GM19025 (cell line): Measurements from ENCODE around the gene MPO.

ENCODE experiments used
- ATAC-seq: cut with Tn5 transposase; IDR thresholded peaks from one replicate; pipeline ENCODE4 v1.9.1; 2021; ENCODE audit warnings: mild to moderate bottlenecking, low read depth, moderate library complexity; ENCODE audit not compliant: unreplicated experiment

The MPO gene

GRCh38 chr17:58267347-58268324, 13.1 kb downstream of the MPO start:
- no peak for ATAC-seq

DNA sequence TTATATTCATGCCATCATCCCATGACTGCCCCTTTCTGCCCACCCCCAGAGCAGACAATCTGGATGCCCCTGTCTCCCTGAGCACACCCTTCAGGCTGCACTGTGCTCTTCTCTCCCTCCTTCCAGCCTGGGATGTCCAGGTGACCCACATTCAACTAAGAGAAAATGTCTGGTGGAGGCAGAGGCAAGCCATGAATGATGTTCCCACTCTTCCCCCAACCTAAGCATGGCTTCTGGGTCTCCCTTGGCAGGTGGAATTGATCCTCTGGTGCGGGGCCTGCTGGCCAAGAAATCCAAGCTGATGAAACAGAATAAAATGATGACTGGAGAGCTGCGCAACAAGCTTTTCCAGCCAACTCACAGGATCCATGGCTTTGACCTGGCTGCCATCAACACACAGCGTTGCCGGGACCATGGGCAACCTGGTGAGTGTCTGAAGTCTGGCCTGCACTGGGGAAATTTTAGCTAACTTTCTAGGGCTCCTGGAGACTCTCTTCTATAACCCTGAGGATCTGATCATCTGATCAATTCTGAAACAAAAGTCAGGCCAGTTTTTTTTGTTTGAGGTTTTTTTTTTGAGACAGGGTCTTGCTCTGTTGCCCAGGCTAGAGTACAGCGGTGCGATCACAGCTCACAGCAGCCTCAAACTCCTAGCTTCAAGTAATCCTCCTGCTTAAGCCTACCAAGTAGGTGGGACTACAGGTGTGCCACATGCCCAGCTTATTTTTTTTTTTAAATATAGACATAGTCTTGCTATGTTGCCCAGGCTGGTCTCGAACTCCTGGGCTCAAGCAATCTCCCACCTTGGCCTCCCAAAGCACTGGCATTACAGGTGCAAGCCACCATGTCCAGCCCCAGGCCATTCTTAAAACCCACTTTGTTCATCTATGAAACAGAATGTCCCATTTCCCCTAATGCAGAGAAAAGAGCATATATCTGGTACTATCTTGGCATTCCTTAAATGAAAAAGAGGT, 14.5 kb downstream of the MPO start:
- no peak for ATAC-seq

DNA sequence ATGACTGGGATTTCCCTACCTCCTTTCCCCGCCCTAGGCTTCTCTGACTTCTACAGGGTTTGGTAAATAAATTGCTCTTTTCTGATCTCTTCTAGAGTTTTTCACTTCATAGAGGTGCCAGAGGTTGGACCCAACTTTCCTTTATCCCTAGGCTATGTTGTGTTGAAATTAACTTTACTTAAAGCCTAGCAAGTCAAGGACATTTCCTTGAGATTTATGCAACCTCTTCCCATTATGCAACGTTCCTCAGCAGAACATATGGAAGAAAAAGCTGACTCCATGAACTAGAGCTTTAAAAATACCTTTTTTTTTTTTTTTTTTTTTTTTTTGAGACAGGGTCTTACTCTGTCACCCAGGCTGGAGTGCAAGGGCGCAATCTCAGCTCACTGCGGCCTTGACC, 15.5 kb downstream of the MPO start:
- no peak for ATAC-seq

DNA sequence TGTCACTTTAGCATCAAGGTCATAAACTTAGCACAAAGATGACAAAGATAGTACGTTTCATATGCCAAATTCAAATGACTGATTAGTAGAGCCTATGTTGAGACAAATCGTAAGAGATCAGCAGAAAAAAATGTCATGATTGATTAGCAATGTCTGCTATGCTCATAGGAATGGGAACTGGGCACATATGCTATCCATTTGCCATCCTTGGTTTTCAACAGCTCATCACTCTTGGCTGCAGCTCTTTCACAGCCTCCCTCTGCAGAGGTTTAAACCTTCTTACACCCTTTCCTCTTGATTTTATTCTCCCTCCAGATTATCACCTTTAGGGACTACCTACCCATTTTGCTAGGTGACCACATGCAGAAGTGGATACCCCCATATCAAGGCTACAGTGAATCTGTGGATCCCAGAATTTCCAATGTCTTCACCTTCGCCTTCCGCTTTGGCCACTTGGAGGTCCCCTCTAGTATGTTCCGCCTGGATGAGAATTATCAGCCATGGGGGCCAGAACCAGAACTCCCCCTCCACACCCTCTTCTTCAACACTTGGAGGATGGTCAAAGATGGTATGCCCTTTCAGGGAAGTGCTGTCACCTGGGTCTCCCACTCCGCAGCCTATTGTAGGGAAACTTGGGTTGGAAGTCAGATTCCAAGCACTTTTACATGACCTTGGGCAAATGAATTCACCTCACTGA, 16.2 kb downstream of the MPO start:
- ATAC-seq, result no peak

GRCh38 chr17:58263773-58264172, 17.0 kb downstream of the MPO start:
- ATAC-seq, result no peak

- ATAC-seq, result no peak
Measured at GRCh38 chr17:58262149-58262548, 18.6 kb downstream of the MPO start.

DNA sequence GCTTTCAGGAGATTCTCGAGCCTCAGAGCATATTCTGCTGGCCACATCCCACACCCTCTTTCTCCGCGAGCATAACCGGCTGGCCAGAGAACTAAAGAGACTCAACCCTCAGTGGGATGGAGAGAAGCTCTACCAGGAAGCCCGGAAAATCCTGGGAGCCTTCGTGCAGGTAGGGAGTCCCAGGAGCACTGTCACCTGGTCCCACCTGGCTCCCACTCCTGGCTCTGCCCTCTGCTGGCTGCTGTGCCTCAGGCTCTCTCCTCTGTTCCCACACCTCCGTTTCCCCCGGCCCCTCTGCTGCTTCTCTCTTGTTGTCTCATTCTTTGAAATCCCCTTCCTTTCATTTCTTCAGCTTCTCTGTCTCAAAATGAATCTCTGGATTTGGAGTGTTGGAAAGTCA, 25.9 kb downstream of the MPO start:
- ATAC-seq, result no peak

DNA sequence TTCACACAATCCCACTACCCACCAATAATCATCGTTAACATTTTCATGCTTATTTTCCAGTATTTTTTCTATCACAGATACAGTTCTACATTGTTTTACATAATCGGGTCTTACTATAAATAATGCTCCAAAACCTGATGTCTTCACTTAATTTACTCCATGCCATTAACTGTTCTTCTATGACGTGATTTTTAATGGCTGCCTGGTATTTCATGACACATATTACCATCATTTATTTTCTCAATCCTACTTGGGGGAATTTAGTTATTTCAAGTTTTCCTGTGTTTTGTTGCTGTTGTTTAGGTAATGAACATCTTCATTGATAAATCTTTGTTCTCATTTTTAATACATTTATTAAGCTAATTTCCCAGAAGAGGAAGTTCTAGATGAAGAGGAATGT, 27.7 kb downstream of the MPO start:
- no peak for ATAC-seq

DNA sequence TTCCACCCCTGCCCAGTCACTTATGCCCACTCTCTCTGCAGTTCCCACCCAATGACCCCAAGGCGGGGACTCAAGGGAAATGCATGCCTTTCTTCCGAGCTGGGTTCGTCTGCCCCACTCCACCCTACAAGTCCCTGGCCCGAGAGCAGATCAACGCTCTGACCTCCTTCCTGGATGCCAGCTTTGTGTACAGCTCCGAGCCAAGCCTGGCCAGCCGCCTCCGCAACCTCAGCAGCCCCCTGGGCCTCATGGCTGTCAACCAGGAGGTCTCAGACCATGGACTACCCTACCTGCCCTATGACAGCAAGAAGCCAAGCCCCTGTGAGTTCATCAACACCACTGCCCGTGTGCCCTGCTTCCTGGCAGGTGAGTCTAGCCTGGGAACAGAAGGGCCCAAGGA, 28.6 kb downstream of the MPO start:
- ATAC-seq, result no peak

DNA sequence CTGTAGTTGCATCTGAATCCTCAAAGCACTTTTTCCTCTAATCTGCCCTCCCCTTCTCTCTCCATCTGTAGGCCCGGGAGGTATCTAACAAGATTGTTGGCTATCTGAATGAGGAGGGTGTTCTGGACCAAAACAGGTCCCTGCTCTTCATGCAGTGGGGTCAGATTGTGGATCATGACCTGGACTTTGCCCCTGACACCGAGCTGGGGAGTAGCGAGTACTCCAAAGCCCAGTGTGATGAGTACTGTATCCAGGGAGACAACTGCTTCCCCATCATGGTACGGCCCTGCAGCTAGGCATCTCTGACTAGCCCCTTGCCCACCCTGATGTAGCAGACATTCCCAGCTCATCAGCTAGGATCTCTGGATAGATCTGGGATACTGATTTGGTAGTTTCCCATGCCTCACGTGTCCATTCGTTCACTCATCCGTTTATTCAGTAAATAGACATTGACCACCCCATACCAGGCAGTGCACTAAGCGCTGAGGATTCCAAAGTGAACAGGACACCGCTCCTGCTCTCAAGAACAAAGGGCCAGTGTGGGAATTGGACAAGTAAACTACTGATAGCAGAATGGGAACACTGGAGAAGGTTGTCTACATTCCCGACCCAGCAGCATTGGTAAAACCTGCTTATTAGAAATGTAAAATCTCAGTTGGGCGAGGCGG, 30.3 kb downstream of the MPO start:
- ATAC-seq, result no peak

GRCh38 chr17:58249270-58250133, 31.2 kb downstream of the MPO start:
- peak; percentile 69 for ATAC-seq

DNA sequence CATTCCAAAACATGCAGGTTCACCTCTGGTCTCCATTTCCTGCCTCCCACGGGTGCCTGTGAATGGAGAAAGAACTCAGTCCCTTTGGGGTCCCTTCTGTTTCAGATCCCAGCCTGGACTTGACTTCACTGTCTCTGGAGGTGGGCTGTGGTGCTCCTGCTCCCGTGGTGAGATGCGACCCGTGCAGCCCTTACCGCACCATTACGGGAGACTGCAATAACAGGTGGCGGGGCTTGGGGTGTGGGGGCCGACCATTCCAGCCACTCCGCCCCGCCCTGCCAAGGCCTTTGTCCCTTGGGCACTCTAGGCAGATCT, 31.8 kb downstream of the MPO start:
- ATAC-seq, result no peak

GRCh38 chr17:58247511-58248363, 33.0 kb downstream of the MPO start:
- ATAC-seq, result no peak

DNA sequence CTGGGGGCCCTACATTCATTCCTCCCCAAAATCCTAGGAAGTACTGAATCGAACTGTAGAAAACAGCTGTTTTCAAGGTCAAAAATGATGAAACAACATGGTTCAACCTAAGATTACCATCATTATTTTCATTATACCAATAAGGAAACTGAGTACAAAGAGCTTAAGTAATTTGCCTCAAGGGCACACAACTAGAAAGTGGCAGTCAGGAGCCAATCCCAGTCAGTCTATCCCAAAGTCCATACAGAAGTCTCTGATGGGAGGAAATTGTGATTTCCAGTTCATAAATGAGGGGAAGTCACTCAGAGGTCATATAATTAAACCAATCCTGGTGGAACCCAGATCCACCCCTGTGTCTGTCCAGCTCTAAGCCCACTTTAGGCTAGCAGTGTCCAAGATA, 34.0 kb downstream of the MPO start:
- ATAC-seq, result no peak

DNA sequence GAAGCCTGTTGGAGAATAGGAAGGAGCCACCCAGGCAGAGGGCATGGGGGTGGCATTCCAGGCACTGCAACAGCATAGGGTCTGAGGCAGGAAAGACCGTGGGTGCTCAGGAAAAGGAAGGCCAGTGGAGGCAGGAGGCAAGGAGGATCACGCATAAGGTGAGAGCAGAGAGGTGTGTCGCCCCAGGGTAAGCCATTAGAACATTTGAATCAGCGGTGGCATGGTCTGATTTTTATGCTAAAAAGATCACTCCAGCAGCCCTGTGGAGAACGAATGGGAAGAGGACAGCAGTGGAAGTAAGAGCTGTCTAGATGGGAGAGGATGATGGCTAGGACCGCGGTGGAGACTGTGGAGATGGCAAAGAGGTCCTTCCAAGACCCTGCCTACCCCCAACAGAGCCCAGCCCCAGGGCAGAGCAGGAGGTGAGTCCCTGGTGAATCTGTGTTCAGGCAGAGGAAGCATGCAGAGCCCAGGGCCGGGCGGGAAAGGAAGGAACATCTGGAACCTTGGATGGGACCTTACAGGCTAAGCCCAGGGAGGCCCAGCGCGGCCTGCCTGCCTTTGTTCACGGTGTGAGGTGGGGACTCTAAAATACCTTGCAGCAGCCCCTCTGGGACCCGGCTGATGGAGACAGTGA, 34.5 kb downstream of the MPO start:
- ATAC-seq, result no peak

- no peak for ATAC-seq
Measured at GRCh38 chr17:58245428-58246103, 35.2 kb downstream of the MPO start.

DNA sequence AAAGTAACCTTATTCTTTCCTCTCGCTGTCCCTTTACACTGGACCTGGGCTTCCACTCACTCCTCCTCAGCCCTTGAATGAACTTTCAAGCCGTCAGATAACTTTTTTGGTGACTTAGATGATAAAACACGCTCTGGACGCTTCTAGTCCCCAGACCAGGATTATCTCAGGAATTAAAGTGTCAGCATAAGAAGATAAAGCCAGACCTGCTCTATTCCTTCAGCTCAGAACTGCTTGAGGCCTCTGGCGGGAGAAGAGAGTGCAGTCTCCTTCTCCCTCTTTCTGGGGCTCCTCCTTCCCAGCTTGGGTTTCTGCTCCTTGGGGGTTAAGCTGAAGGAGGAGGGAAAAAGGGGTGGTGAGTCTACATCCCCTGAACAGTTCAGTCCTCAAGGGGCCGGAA, 35.8 kb downstream of the MPO start:
- no peak for ATAC-seq
